Ishikawa (cell line): ENCODE measurements around the gene STRBP.

ENCODE experiments used
- CEBPB ChIP-seq: IDR thresholded peaks from 2 replicates; pipeline ENCODE4 v1.6.1; 2012
- EGR1 ChIP-seq: IDR thresholded peaks from 2 replicates; pipeline ENCODE4 v1.6.1; 2012
- EP300 ChIP-seq: IDR thresholded peaks from 2 replicates; pipeline ENCODE4 v1.6.1; 2012; ENCODE audit warnings: borderline replicate concordance
- FOXM1 ChIP-seq: IDR thresholded peaks from 2 replicates; pipeline ENCODE4 v1.6.1; 2012; ENCODE audit warnings: low read depth, borderline replicate concordance
- MAX ChIP-seq: IDR thresholded peaks from 2 replicates; pipeline ENCODE4 v1.6.1; 2012
- NFIC ChIP-seq: IDR thresholded peaks from 2 replicates; pipeline ENCODE4 v1.6.1; 2012
- RAD21 ChIP-seq: IDR thresholded peaks from 2 replicates; pipeline ENCODE4 v1.6.1; 2012; ENCODE audit warnings: low read depth
- REST ChIP-seq: IDR thresholded peaks from 2 replicates; pipeline ENCODE4 v1.6.1; 2012; ENCODE audit warnings: low read depth, mild to moderate bottlenecking
- TAF1 ChIP-seq: IDR thresholded peaks from 2 replicates; pipeline ENCODE4 v1.6.1; 2012; ENCODE audit warnings: low read depth, mild to moderate bottlenecking
- TCF12 ChIP-seq: IDR thresholded peaks from 2 replicates; pipeline ENCODE4 v1.6.1; 2012; ENCODE audit warnings: low read depth
- TEAD4 ChIP-seq: IDR thresholded peaks from 2 replicates; pipeline ENCODE4 v1.6.1; 2012
- USF1 ChIP-seq: IDR thresholded peaks from 2 replicates; pipeline ENCODE4 v1.6.1; 2012
- YY1 ChIP-seq: IDR thresholded peaks from 2 replicates; pipeline ENCODE4 v1.6.1; 2012; ENCODE audit warnings: low read depth
- ZBTB7A ChIP-seq: IDR thresholded peaks from 2 replicates; pipeline ENCODE4 v1.6.1; 2012; ENCODE audit warnings: low read depth

DNA sequence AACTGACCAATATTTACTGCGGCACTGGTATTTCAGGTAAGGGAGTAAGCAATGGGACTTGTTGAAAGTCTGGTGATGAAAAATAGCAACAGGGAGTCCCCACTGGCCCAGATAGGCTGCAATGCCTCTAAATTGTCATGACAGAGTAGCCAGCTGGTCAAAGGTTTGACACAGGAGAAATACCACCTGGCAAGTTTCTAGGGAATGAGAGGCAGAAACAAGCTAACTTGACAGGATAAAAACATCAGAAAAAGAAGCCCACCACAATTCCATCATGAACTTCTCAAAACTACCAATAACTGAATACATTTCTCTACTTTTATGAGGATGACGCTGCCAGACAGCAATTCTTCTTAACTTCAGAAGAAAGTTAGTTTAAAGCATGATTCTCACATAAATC lies 99.8 kb downstream of the STRBP start:
- TF ChIP-seq NFIC (no peak), USF1 (no peak), TCF12 (no peak), EP300 (no peak), MAX (no peak), CEBPB (no peak), TEAD4 (no peak), ZBTB7A (no peak), YY1 (no peak), REST (no peak), RAD21 (no peak), TAF1 (no peak), EGR1 (no peak), FOXM1 (no peak)
